Spinal cord (tissue), 10 donors: ENCODE data around the gene ZNF407. TPM values are rescaled to one million over a fixed set of nuclear protein-coding genes. Genes with fewer than 3 reads are reported as not detected.

Experiments
- DNase-seq, 6 donors: peaks; one replicate each; pipeline versions ENCODE4 v3.0.0 to v3.0.0-alpha.2; 2013 to 2015; ENCODE audit warnings: low spot score in 6 of 6, low read depth in 4 of 6
- H3K27ac ChIP-seq: one replicate; pipeline ENCODE4 v1.5.1; 2013; ENCODE audit warnings: low read depth, low read length, control low read depth
- H3K27me3 ChIP-seq: one replicate; pipeline ENCODE4 v1.6.1; 2013; ENCODE audit warnings: low read length; ENCODE audit not compliant: control insufficient read depth, insufficient read depth
- H3K36me3 ChIP-seq: one replicate; pipeline ENCODE4 v1.6.1; 2013; ENCODE audit warnings: low read length; ENCODE audit not compliant: control insufficient read depth, insufficient read depth
- H3K4me1 ChIP-seq: one replicate; pipeline ENCODE4 v1.6.1; 2013; ENCODE audit warnings: low read length; ENCODE audit not compliant: control insufficient read depth, insufficient read depth
- H3K4me3 ChIP-seq: one replicate; pipeline ENCODE4 v1.5.1; 2013; ENCODE audit warnings: low read depth, low read length, control low read depth
- H3K9me3 ChIP-seq: one replicate; pipeline ENCODE4 v1.6.1; 2013; ENCODE audit warnings: low read length; ENCODE audit not compliant: control insufficient read depth, insufficient read depth
- WGBS: methylation state at CpG from one replicate; pipeline ENCODE4 v1.1.5; 2013; ENCODE audit warnings: missing lambda C conversion rate; ENCODE audit not compliant: insufficient coverage; 5-methylcytosine and 5-hydroxymethylcytosine counted together
- polyA plus RNA-seq, 2 donors: library from polyadenylated mRNA; unstranded; fragments of 120-200 nt; gene quantifications; one replicate each; pipeline ENCODE4 v1.2.1, GENCODE V29; 2013; ENCODE audit not compliant: insufficient read length in 2 of 2
- total RNA-seq, 2 donors: library from RNA; depleted of rRNA in 1 of 2; stranded (reverse); fragments of 120-200 nt in 1 of 2; fragments of >200 nt in 1 of 2; gene quantifications; one replicate each; pipeline versions ENCODE4 v1.2.3 to v1.2.4, GENCODE V29; 2013 to 2014
- donor health status: healthy.

ZNF407 gene
- total and polyA plus RNA-seq, 4 donors: 7.9 to 22.8 (median 13.2) TPM

DNA sequence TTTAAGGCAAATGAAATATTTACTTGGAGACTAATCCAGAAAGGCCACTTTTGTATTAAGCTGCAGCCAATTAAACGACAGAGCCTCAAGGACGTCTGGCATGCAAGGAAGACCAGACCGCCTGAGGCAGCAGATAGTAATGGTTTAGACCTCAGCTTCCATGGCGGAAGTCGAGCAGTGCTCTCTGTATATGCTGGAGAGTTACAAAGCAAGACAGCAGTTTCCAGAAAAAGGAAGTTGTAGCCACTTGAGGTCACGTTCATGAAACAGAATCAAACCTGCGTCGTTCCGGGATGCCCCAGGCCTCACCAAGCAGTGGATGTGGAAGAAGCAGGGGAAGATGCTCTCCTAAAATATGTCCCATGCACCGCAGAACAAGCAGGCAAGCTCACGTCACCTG is 469.3 kb downstream of the ZNF407 start:
- Histone ChIP-seq H3K27me3 (no peaks in the 10 kb centered on the region), H3K9me3 (no peaks in the 10 kb centered on the region), H3K36me3 (peaks cover 21% of the 10 kb centered on the region), H3K27ac (no peak overlapping the region), H3K4me3 (no peak overlapping the region), H3K4me1 (peaks cover 22% of the 10 kb centered on the region)
- WGBS: 98% methylated on average over 11 of the region's 11 CpGs
- DNase-seq: no peak

DNA sequence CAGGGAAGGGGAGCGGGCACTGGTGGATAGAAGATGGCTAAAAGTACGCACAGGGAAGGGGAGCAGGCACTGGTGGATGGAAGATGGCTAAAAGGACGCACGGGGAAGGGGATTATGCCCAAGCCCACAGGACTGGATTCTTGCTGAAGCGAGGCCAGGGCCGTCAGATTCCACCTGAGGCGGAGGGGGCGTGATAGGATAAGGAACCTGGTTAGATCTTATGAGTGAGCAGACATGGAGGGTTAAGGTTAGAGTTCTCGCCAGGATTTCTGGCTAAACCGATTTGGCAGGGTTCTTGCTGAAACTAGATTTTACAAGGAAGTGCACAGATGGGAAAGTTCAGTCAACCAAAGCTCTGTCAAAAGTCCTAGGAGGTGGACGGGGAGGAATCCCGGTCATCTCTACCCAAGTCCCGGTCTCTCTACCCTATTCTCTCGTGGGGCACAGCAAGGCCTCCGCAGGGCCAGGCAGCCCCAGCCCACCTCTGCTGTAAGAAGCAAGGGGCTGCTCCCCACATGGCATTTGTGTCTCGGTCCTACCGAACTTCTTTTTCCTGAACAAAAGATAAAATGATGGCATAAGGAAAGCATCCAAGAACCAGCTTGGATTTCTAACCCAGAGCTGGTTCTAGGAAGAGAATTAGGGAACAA is 470.5 kb downstream of the ZNF407 start:
- Histone ChIP-seq H3K36me3 (peaks cover 16% of the 10 kb centered on the region), H3K4me3 (no peak overlapping the region), H3K27me3 (no peaks in the 10 kb centered on the region), H3K4me1 (peaks cover 22% of the 10 kb centered on the region), H3K9me3 (no peaks in the 10 kb centered on the region), H3K27ac (no peak overlapping the region)
- no peak for DNase-seq
- 93% methylated on average over 13 of the region's 17 CpGs for WGBS

DNA sequence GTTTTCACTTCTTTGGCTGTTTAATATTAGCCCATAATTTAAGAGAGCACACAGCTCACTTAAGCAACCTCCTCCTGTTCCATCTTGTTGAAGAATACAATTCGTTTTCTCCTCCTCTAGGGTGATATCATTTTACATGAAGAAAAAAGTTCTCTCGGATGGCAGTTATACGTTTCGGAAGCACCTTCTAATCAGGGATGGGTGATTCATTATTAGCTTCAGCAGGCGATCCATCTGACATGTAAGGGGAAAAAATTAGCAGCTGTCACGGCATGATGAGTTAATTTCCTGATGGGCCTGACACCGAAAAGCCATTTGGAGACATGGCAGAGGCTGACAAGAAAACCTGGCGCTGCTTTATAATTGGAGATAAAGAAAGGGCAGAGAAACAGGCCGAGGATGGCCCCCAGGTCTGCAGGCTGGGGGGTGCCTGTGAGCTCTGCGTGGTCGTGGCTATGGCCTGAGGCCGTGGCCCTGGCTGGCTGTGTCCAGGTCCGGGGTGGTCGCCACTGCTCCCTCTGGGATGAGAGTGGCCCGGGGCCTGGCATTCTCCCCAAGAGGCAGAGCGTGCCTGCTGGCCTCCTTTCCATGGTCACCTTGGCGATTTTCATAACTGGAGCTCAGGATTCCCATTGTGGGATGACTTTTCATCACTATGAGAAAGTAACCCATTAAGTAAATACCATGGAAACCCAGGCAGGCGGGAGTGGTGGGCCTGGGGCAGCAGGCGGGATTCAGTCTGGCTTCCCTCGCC is 471.2 kb downstream of the ZNF407 start:
- Histone ChIP-seq H3K36me3 (peaks cover 9% of the 10 kb centered on the region), H3K4me1 (peaks cover 22% of the 10 kb centered on the region), H3K27me3 (no peaks in the 10 kb centered on the region), H3K4me3 (no peak overlapping the region), H3K9me3 (no peaks in the 10 kb centered on the region), H3K27ac (no peak overlapping the region)
- 75% methylated on average over 16 of the region's 20 CpGs for WGBS
- DNase-seq: peak in 1 of 6 donors; percentile 56

DNA sequence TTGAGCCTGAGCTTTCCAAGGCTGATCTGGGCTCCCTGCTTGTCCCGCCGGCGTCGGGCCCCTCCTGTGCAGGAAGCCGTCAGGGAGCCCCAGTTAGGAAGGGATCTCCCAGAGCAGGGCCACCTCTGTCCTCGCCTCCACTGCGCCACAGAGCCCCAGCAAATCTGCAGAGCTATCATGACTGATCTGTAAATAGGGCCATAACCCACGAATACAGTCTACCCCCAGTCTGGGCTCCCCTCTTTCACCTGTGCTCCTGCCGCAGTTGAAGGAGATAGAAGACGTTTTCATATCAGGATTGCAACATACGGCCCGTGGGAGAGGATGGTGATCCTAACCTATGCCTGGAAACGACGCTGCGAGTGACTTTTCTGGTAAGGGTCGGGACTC is 472.6 kb downstream of the ZNF407 start:
- peak overlapping the region; percentile 30 for H3K27ac ChIP-seq
- 86% methylated on average over 15 of the region's 16 CpGs for WGBS
- no peaks in the 10 kb centered on the region for H3K9me3 ChIP-seq
- no peak for DNase-seq
- H3K27me3 ChIP-seq: no peaks in the 10 kb centered on the region
- H3K4me3 ChIP-seq: no peak overlapping the region
- H3K36me3 ChIP-seq: no peaks in the 10 kb centered on the region
- peaks cover 21% of the 10 kb centered on the region for H3K4me1 ChIP-seq

DNA sequence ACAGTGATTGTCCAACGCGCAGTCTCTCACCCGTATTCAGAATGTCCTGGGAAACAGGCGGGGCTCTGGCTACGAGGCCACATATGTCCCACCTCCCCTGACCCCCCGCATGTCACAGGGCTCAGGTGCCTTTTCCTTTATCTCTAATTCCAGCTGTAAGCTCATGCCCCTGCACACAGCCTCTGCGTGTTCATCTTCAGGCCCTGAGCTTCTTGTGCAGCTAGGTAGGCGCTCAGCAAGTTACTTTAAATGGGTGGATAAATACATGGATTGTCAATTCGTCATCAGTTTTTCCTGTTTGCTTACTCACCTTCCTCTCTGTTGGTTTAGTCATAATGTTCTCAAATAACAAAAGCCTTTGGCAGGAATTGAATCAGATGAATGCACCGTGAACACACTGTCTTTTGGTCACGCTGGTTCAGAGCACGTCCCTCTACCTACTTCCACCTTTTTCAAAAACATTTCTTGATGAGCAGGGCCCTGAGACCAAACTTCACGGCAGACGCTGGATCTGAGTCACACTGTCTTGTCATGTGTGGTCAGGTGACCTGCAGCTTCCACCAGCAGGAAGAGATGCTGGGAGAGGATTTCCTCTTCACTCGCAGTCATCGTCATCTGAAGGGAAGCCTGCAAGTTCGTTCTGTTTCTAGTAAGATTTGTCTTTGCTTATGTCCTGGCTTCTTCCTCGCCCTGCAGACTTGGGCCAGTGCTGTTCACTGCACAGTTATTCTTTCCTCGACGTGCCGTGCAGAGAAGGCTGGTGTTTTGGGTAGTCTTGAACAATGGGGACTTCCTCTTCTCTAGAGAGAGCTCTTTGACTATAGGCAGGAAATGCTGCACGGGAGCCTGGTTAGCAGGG is 473.2 kb downstream of the ZNF407 start:
- H3K27me3 ChIP-seq: no peaks in the 10 kb centered on the region
- WGBS: 68% methylated on average over 18 of the region's 22 CpGs
- peak overlapping the region; percentile 30 for H3K27ac ChIP-seq
- no peaks in the 10 kb centered on the region for H3K36me3 ChIP-seq
- no peaks in the 10 kb centered on the region for H3K9me3 ChIP-seq
- peaks cover 15% of the 10 kb centered on the region for H3K4me1 ChIP-seq
- DNase-seq: peak in 1 of 6 donors; percentile 34
- no peak overlapping the region for H3K4me3 ChIP-seq

DNA sequence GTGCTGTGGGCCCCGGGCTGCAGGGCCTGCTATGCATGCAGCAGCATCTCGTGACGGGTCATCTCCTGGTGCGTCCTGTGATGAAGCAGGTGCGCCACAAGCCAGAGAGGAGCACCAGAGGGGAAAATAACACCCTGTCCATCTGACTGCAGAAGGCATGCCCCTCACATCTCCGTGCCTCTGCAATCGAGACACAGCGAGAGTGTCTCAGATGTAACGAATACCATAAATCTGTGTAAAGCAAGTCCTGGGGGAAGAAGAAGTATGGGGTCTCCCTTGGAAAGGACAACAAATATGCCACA is 473.8 kb downstream of the ZNF407 start:
- Histone ChIP-seq H3K27ac (no peak overlapping the region), H3K36me3 (no peaks in the 10 kb centered on the region), H3K4me3 (no peak overlapping the region), H3K9me3 (no peaks in the 10 kb centered on the region), H3K4me1 (peaks cover 13% of the 10 kb centered on the region), H3K27me3 (no peaks in the 10 kb centered on the region)
- WGBS: 79% methylated on average over 8 of the region's 9 CpGs
- DNase-seq: no peak

DNA sequence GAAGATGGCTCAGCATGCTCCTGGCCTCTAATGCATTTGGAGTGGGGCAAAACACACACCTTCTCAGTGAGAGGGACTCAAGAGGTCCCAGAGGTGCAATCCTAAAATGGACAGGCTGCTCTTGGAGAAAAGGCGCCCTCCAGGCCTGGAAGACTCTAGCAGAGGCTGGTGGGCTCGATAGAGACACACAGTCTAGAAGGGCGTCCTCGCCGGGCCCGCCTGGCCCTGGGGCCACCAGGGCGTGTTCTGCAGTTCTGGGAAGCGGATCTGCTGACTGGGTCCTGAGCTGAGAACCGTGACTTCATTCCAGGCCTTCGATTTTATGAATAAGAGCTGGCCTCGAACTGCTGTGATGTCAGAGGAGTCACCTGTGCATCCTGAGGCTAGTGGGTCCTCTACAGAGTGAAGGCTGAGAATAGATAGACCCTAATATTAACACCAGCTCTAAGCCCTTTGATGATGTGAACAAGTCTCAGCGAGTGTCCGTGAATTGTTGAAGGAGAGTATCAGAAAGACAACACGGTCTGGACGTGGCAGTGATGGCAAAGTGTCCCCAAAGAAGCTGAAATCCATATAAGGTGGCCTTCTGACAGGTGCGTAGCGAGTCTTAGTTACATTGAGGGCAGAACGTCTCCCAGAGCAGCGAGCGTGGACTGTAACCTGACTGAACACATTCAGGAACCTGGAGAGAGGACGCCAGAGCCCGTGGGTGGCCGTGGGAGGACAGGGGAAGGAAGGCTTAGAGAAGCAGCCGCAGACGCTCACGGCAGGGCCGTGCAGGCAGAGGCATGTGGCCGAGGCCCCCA is 474.4 kb downstream of the ZNF407 start:
- H3K36me3 ChIP-seq: no peaks in the 10 kb centered on the region
- H3K4me3 ChIP-seq: no peak overlapping the region
- H3K4me1 ChIP-seq: peaks cover 13% of the 10 kb centered on the region
- H3K27ac ChIP-seq: no peak overlapping the region
- no peaks in the 10 kb centered on the region for H3K27me3 ChIP-seq
- H3K9me3 ChIP-seq: no peaks in the 10 kb centered on the region
- WGBS: 96% methylated on average over 28 of the region's 28 CpGs
- no peak for DNase-seq

DNA sequence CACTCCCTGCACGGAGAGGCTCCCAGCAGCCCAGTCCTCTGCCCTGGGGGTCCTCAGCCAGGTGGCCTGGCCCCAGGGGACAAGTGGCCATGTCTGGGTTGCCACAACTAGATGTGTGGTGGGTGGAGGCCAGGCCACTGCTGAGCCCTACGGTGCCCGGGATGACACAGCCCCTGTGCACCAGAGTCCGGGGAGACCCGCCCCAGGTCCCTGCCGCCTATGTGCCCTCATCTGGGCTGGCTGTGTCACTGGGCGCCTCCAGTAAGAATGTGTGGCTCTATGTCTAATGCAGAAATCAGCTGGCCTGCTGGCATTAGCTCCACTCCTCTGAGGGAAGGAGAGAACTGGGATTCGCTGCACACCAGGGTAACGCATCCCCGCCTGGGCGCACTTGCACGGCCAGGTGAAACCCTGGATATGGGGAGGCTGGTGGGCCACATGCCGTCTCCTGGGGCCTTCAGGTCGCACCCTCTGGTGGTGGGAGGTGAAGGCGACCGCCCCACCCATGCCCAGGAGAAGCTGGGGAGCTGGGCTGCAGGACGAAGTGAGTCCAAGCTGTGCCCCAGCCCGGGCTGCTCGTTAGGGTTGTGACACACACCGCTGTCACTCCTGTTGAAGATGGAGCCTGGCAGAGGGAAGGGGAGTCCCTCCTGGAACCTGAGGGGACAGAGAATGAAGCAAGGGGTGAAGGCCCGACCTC is 475.2 kb downstream of the ZNF407 start:
- no peaks in the 10 kb centered on the region for H3K36me3 ChIP-seq
- H3K9me3 ChIP-seq: no peaks in the 10 kb centered on the region
- no peaks in the 10 kb centered on the region for H3K27me3 ChIP-seq
- H3K4me3 ChIP-seq: no peak overlapping the region
- WGBS: 94% methylated on average over 21 of the region's 21 CpGs
- no peak for DNase-seq
- H3K4me1 ChIP-seq: peaks cover 13% of the 10 kb centered on the region
- no peak overlapping the region for H3K27ac ChIP-seq

DNA sequence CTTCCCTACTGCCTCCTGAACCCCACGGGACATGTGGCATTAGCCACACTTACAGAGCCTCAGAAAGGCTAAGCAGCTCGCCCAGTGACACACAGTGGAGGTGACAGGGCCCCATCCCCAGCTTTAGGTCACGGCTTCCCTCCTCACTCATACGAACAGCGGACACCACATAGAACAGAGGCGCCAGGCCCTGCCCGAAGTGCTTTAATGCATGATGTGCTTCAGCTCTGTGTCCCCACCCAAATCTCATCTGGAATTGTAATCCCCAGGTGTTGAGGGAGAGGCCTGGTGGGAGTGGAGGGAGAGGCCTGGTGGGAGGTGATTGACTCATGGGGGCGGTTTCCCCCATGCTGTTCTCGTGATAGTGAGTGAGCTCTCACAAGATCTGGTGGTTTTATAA is 476.0 kb downstream of the ZNF407 start:
- Histone ChIP-seq H3K27me3 (no peaks in the 10 kb centered on the region), H3K4me3 (no peak overlapping the region), H3K4me1 (peaks cover 13% of the 10 kb centered on the region), H3K27ac (no peak overlapping the region), H3K36me3 (no peaks in the 10 kb centered on the region), H3K9me3 (peaks cover 4% of the 10 kb centered on the region)
- 93% methylated on average over 4 of the region's 9 CpGs for WGBS
- no peak for DNase-seq
